ENCODE data around the gene SAP30BP.

SAP30BP gene

DNA sequence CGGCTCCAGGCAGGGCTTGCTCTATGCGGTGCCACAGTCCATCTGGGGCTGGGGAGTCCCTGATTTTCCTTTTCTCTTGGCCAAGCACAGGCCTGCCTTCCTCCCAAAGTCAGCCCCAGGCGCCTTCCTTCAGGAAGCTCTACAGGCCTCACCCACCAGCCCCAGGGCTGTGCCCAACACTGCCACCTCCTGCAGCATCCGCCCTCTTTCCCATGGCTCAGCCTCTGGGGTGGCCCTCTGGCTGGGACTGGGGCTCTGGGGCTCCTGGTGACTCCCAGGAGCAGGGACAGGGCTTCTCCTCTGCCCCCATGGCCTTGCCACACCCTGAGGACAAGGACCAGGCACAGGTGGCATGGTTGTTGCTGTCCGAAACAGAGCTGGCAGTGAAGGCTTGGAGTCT is 54.9 kb downstream of the SAP30BP start:
- TF ChIP-seq, protein P1, sequence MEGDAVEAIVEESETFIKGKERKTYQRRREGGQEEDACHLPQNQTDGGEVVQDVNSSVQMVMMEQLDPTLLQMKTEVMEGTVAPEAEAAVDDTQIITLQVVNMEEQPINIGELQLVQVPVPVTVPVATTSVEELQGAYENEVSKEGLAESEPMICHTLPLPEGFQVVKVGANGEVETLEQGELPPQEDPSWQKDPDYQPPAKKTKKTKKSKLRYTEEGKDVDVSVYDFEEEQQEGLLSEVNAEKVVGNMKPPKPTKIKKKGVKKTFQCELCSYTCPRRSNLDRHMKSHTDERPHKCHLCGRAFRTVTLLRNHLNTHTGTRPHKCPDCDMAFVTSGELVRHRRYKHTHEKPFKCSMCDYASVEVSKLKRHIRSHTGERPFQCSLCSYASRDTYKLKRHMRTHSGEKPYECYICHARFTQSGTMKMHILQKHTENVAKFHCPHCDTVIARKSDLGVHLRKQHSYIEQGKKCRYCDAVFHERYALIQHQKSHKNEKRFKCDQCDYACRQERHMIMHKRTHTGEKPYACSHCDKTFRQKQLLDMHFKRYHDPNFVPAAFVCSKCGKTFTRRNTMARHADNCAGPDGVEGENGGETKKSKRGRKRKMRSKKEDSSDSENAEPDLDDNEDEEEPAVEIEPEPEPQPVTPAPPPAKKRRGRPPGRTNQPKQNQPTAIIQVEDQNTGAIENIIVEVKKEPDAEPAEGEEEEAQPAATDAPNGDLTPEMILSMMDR (IDR thresholded peaks at IDR 0.05; ENCODE audit: control insufficient read depth, extremely low read depth, insufficient read depth), result no peak
- DNase-seq (ENCODE audit: low read depth), result no peak
- no peak overlapping the region for H3K4me3 ChIP-seq (ENCODE audit: low read depth, low read length)

DNA sequence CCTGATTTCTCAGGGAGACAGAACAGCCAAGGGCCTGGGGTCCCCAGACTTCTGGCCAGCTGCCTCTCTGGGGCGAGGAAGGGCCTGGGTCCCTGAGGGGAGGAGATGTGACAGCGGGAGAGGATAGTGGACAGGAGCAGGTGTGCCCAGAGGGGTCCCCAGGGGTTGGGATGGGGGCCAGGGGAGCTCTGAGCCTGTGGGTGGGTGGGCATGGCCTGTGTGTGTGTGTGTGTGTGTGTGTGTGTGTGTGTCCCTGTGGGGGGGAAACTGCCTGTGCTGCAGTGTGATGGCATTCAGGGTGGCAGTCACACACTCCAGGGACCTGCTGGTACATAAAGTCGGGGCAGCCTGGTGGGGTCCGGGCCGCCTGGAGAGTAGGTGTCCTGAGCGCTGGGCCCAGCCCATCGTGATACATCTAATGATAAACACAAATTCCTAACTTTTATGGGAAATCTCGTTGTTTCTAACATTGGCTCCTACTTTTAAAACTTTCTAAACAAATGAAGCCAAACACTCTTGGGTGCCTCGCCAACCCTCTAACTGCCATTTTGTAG is 55.5 kb downstream of the SAP30BP start:
- H3K4me3 ChIP-seq (ENCODE audit: low read depth, low read length), result no peak overlapping the region
- TF ChIP-seq, protein P1 (IDR thresholded peaks at IDR 0.05; ENCODE audit: control insufficient read depth, extremely low read depth, insufficient read depth), result no peak
- no peak for DNase-seq (ENCODE audit: low read depth)

DNA sequence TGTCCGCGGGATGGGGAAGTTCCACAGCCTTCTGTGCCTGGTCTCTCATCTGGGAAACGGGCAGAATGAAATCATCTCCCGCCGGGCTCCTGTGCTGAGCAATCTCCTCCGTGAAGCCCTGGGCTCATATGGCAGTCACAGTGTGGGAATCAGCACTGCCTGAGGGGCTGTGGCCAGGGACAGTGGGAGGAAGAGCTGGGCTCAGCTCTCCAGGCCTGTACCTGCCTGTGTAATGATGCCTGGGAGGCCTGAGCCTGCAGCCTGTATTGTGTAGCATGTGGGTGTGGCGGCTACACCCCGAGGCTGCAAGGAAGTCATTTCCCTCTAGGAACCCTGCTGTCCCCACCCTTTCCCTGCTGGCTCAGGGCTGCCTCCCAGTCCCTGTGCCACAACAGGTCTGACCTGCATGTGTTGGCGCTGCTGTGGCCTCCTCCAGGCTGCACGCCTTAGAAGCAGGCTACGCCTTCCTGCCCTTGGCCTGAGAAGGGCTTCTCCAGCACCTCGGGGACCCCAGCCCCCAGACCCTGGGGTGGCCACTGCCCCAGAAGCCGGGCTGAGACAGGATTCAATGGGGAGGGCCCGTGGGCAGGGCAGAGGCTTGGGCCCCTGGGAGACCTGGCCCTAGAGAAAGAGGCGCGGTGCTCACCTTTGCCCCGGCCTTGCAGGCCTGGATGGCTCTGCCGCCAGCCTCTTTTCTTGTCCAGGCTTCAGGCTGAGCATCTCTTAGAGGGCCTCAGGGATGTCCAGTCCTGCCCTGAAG is 56.2 kb downstream of the SAP30BP start:
- no peak overlapping the region for H3K4me3 ChIP-seq (ENCODE audit: low read depth, low read length)
- TF ChIP-seq, protein P1 (IDR thresholded peaks at IDR 0.05; ENCODE audit: control insufficient read depth, extremely low read depth, insufficient read depth), result no peak
- DNase-seq (ENCODE audit: low read depth), result no peak

DNA sequence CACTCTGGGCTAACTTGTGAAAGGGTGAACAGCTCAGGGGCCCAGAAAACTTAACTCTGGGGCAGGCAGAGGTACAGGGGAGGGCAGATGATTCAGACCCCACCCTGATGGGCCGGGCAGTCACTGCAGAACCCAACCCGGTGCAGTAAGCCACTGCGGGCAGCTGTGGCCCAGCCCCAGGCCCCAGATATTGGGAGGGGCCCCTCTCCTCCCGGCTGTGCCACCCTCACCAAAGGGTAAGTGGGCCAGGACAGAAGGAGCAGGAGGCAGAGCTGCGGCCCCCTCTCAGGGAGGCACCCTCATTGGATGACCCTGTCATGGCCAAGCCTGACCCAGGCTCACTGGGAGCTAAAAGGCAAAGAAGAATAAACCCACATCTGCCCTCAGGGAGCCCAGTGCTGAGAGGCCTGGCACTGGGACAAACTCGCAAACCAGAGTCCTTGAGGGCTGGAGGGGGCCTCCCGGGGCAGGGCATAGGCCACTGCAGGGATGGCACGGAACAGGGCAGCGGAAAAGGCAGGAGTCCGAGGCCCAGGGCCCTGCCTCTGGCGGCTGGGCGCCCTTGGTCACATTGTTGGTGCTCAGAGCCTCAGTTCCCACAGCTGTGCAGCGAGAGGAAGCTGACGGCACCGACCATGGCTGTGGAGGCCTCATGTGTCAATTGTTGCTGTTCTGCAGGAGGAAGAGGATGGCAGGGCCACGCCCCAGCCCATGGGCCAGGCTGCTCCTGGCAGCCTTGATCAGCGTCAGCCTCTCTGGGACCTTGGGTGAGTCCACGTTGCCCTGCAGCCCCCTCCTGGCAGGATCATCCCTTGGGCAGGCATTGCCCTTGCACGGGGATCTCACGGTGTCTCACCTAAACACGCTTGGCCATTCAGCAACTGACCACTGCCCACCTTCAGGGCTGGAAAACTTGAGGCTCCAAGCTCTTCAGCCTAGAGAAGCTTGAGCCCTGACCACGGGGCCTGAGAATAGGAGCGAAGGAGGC is 57.2 kb downstream of the SAP30BP start:
- TF ChIP-seq, protein P1 (IDR thresholded peaks at IDR 0.05; ENCODE audit: control insufficient read depth, extremely low read depth, insufficient read depth), result no peak
- H3K4me3 ChIP-seq (ENCODE audit: low read depth, low read length), result no peak overlapping the region
- no peak for DNase-seq (ENCODE audit: low read depth)

DNA sequence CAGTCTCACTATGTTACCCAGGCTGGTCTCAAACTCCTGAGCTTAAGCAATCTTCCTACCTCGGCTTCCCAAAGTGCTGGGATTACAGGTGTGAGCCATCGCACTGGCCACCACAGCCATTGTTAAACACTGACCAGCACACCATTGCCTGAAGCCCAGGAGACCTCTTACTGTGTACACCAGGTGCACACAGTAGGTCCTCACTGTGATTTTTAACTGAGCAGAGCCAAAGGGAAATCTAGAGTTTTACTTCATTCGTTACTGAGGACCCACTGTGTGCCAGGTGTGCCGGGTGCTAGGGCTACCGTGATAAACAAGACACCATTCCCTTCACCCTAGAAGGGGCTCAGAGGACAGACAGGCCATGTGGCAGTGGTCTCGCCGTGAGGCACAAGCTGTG is 58.4 kb downstream of the SAP30BP start:
- TF ChIP-seq, protein P1 (IDR thresholded peaks at IDR 0.05; ENCODE audit: control insufficient read depth, extremely low read depth, insufficient read depth), result no peak
- DNase-seq (ENCODE audit: low read depth), result no peak
- no peak overlapping the region for H3K4me3 ChIP-seq (ENCODE audit: low read depth, low read length)

DNA sequence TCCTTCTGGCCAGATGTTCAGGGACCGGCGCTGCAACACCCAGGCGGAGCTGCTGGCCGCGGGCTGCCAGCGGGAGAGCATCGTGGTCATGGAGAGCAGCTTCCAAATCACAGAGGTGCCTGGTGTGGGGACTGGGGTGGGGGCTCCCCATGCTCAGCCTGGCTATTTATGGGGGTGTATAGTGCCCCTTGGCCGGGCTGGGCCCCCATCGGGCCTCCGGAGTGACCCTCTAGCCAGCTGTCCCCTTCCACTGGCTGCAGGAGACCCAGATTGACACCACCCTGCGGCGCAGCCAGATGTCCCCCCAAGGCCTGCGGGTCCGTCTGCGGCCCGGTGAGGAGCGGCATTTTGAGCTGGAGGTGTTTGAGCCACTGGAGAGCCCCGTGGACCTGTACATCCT is 60.3 kb downstream of the SAP30BP start:
- DNase-seq (ENCODE audit: low read depth), result no peak
- TF ChIP-seq, protein P1 (IDR thresholded peaks at IDR 0.05; ENCODE audit: control insufficient read depth, extremely low read depth, insufficient read depth), result no peak
- no peak overlapping the region for H3K4me3 ChIP-seq (ENCODE audit: low read depth, low read length)

Measured in LNCaP clone FGC (cell line).